Measurements from ENCODE around the gene TMEM100.

TMEM100 gene

DNA sequence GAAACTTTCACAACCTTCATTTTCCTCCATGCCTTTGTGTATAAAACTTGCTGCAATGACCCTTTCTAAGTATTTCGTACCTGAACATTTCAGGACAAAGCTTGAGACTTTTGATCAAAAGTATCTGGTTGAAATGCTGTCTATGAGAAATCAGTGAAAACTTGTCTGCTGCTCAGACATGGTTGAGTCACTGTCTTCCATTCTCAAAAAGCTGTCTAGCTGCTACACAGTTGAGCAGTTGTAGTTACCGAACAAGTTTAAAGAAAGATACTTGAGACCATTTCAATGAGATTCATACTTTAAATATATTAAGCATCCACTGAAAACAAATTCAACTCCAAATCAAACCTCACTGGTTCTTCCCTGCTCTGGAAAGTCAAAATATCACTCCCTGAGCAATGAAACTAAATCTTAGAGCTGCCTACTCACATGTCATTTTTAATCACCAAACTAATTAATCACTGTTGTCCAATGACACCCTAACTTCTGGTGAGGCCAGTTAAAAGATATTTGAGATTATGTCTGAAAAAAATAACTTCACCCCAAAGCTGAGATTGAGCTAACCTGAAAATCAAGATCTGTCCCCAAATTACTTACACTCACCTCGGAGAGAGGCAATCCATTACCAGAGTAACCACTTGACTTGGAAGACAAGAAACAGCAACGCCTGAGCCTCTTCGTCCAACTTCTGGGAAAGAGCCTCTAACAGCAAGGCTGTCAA is 488 bp downstream of the TMEM100 start:
- no peaks in the 10 kb centered on the region for H3K27me3 ChIP-seq (replicated peaks)
- TF ChIP-seq CTCF (IDR thresholded peaks at IDR 0.05; ENCODE audit: low read depth, low read length, missing control alignments): no peak
- peak overlapping the region; percentile 24 for H3K4me3 ChIP-seq (ENCODE audit: low read depth, low read length)
- H3K27ac ChIP-seq: no peak overlapping the region
- in situ Hi-C loops (cut with HindIII; ENCODE audit: low pct_ligation_motif_present, low sequenced_read_pairs): no loop called here
- no peaks in the 10 kb centered on the region for H3K36me3 ChIP-seq (replicated peaks)
- peak; percentile 33 for DNase-seq

DNA sequence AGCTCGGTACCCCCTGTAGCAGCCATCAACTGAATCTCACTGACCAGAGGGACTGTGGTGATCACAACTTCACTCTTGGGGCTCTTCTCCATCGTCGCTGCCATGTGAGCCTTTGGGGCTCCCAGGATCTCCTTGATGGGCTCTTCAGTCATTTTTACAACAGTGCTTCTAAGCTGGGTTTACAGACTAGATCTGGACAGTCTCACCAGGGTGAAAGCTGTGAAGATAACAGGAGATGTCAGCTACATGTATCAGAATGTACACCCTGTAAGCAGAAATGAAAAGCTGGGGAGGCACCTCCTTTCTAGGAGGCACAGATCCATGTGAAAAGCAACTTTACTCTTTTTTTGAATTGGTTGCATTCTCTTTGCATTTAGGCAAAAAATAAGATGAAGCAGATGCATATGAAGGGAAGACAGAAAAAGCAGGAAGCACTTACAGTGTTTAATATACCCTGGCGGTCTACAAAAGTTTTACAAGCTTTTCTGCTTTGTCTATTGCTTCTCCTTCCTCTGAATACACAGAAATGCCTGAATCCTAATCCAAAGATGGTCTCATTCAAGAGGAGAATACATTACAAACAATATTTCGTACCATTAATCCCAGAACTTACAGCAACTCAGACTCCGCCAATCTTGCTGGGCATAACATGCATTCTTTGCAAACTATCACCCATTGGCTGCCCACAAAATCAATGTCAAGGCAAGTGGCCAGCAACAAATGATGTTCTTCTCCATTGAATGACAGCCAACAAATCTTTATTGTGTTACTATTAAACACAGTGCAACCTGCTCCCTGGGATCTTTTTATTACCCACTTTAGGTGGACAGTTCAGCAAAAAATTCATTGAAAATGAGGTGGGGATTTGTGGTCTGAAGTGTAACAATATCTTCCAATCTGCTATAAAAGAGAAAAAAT is 1.5 kb downstream of the TMEM100 start:
- H3K36me3 ChIP-seq (replicated peaks): no peaks in the 10 kb centered on the region
- no peak for DNase-seq
- TF ChIP-seq CTCF (IDR thresholded peaks at IDR 0.05; ENCODE audit: low read depth, low read length, missing control alignments): no peak
- no peaks in the 10 kb centered on the region for H3K27me3 ChIP-seq (replicated peaks)
- H3K27ac ChIP-seq: no peak overlapping the region
- in situ Hi-C loops (cut with HindIII; ENCODE audit: low pct_ligation_motif_present, low sequenced_read_pairs): no loop called here
- no peak overlapping the region for H3K4me3 ChIP-seq (ENCODE audit: low read depth, low read length)

DNA sequence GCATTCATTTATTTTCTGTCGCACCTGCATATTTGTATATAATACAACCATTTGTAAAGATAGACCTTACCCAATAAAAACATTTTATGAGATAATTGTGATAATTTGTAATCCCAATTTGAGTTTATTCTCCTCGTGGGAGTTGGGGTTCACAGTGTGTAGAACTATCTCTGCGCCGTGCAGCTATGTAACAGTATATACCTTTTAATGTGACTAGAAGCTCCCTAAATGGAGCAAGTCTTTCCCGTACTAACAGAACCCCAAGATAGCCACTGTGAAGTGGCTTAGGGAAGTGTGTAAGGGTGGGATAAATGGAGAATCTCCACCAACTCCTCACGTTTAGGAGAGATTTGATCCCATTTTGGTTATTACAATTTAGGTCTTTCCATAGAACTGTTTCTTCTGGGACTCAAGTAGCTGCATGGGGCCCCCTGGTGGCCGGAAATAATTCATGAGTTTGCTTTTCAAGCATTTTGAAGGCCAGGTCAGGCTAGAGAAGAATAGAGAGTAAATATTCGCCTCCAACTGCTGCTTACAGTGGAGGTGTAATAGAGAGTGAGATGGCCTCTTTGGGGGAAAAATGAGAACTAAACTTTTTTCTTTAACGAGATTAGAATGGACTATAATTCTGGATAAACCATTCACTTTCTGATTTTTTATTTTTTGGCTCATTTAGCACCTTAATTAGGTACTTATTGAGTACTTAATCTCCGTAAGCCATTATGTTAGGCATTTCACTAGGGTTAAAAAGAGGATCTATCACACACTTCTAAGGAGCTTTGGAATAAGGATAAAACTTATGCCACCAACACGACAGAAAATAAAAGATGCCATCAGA is 4.5 kb downstream of the TMEM100 start:
- peak; percentile 82 for DNase-seq
- TF ChIP-seq CTCF (IDR thresholded peaks at IDR 0.05; ENCODE audit: low read depth, low read length, missing control alignments): peak; percentile 82
- in situ Hi-C loops (cut with HindIII; ENCODE audit: low pct_ligation_motif_present, low sequenced_read_pairs): no loop called here

GRCh38 chr17:55717432-55717831 is 5.2 kb downstream of the TMEM100 start:
- DNase-seq: no peak
- H3K27ac ChIP-seq: no peak overlapping the region
- H3K36me3 ChIP-seq (replicated peaks): no peaks in the 10 kb centered on the region
- in situ Hi-C loops (cut with HindIII; ENCODE audit: low pct_ligation_motif_present, low sequenced_read_pairs): no loop called here
- H3K4me3 ChIP-seq (ENCODE audit: low read depth, low read length): no peak overlapping the region
- TF ChIP-seq CTCF (IDR thresholded peaks at IDR 0.05; ENCODE audit: low read depth, low read length, missing control alignments): no peak
- H3K27me3 ChIP-seq (replicated peaks): no peaks in the 10 kb centered on the region

More for the DNA sequence above, 4.5 kb downstream of the TMEM100 start:
- Histone ChIP-seq H3K27ac (no peak overlapping the region), H3K4me3 (ENCODE audit: low read depth, low read length) (no peak overlapping the region), H3K36me3 (replicated peaks) (no peaks in the 10 kb centered on the region), H3K27me3 (replicated peaks) (no peaks in the 10 kb centered on the region)

GRCh38 chr17:55710829-55711496 is 11.7 kb downstream of the TMEM100 start:
- no peak overlapping the region for H3K4me3 ChIP-seq (ENCODE audit: low read depth, low read length)
- no peaks in the 10 kb centered on the region for H3K27me3 ChIP-seq (replicated peaks)
- no peak overlapping the region for H3K27ac ChIP-seq
- in situ Hi-C loops (cut with HindIII; ENCODE audit: low pct_ligation_motif_present, low sequenced_read_pairs): no loop called here
- DNase-seq: no peak
- no peak for TF ChIP-seq CTCF (IDR thresholded peaks at IDR 0.05; ENCODE audit: low read depth, low read length, missing control alignments)
- no peaks in the 10 kb centered on the region for H3K36me3 ChIP-seq (replicated peaks)

Measured in brain microvascular endothelial cell (primary cell).